Measurements from ENCODE around the gene KNDC1.
"Not testable (repeated sequence)": the region's sequence is repeated elsewhere in the genome, so short reads cannot be mapped to it uniquely, and the experiment has no call there.

The KNDC1 gene

GRCh38 chr10:133217800-133218589 is 58.0 kb downstream of the KNDC1 start:
- Histone ChIP-seq H3K36me3 (ENCODE audit: control insufficient read depth in 1 of 2, insufficient read depth in 2 of 2, low read length in 2 of 2) (no peaks in the 10 kb centered on the region), H3K9me3 (ENCODE audit: control insufficient read depth in 1 of 2, low read length in 2 of 2) (no peaks in the 10 kb centered on the region), H3K4me3 (ENCODE audit: low read depth in 1 of 2, low read length in 2 of 2) (no peak overlapping the region), H3K4me1 (ENCODE audit: control insufficient read depth in 1 of 2, insufficient read depth in 2 of 2, low read length in 2 of 2) (no peaks in the 10 kb centered on the region), H3K27me3 (ENCODE audit: low read depth, low read length) (no peaks in the 10 kb centered on the region), H3K27ac (ENCODE audit: low read length) (no peak overlapping the region)

- Histone ChIP-seq H3K36me3 (ENCODE audit: control insufficient read depth in 1 of 2, insufficient read depth in 2 of 2, low read length in 2 of 2) (no peaks in the 10 kb centered on the region), H3K4me1 (ENCODE audit: control insufficient read depth in 1 of 2, insufficient read depth in 2 of 2, low read length in 2 of 2) (no peaks in the 10 kb centered on the region), H3K9me3 (ENCODE audit: control insufficient read depth in 1 of 2, low read length in 2 of 2) (no peaks in the 10 kb centered on the region), H3K27me3 (ENCODE audit: low read depth, low read length) (no peaks in the 10 kb centered on the region), H3K27ac (ENCODE audit: low read length) (no peak overlapping the region), H3K4me3 (ENCODE audit: low read depth in 1 of 2, low read length in 2 of 2) (no peak overlapping the region)
These were observed 58.9 kb downstream of the KNDC1 start for GRCh38 chr10:133218891-133219290.

GRCh38 chr10:133219782-133220181 is 59.8 kb downstream of the KNDC1 start:
- no peaks in the 10 kb centered on the region for H3K36me3 ChIP-seq (ENCODE audit: control insufficient read depth in 1 of 2, insufficient read depth in 2 of 2, low read length in 2 of 2)
- no peaks in the 10 kb centered on the region for H3K4me1 ChIP-seq (ENCODE audit: control insufficient read depth in 1 of 2, insufficient read depth in 2 of 2, low read length in 2 of 2)
- no peak overlapping the region for H3K4me3 ChIP-seq (ENCODE audit: low read depth in 1 of 2, low read length in 2 of 2)
- no peaks in the 10 kb centered on the region for H3K27me3 ChIP-seq (ENCODE audit: low read depth, low read length)
- H3K9me3 ChIP-seq (ENCODE audit: control insufficient read depth in 1 of 2, low read length in 2 of 2): no peaks in the 10 kb centered on the region
- no peak overlapping the region for H3K27ac ChIP-seq (ENCODE audit: low read length)

GRCh38 chr10:133221331-133221730 is 61.3 kb downstream of the KNDC1 start:
- Histone ChIP-seq H3K9me3 (ENCODE audit: control insufficient read depth in 1 of 2, low read length in 2 of 2) (no peaks in the 10 kb centered on the region), H3K36me3 (ENCODE audit: control insufficient read depth in 1 of 2, insufficient read depth in 2 of 2, low read length in 2 of 2) (no peaks in the 10 kb centered on the region), H3K27ac (ENCODE audit: low read length) (no peak overlapping the region), H3K4me3 (ENCODE audit: low read depth in 1 of 2, low read length in 2 of 2) (no peak overlapping the region), H3K27me3 (ENCODE audit: low read depth, low read length) (no peaks in the 10 kb centered on the region), H3K4me1 (ENCODE audit: control insufficient read depth in 1 of 2, insufficient read depth in 2 of 2, low read length in 2 of 2) (no peaks in the 10 kb centered on the region)

- H3K4me1 ChIP-seq (ENCODE audit: control insufficient read depth in 1 of 2, insufficient read depth in 2 of 2, low read length in 2 of 2); H3K27me3 ChIP-seq (ENCODE audit: low read depth, low read length): not testable (repeated sequence)
These were observed 61.7 kb downstream of the KNDC1 start for GRCh38 chr10:133221756-133222155.

GRCh38 chr10:133224076-133224475 is 64.1 kb downstream of the KNDC1 start:
- Histone ChIP-seq H3K4me1 (ENCODE audit: control insufficient read depth in 1 of 2, insufficient read depth in 2 of 2, low read length in 2 of 2) (no peaks in the 10 kb centered on the region), H3K36me3 (ENCODE audit: control insufficient read depth in 1 of 2, insufficient read depth in 2 of 2, low read length in 2 of 2) (no peaks in the 10 kb centered on the region), H3K4me3 (ENCODE audit: low read depth in 1 of 2, low read length in 2 of 2) (no peak overlapping the region), H3K27ac (ENCODE audit: low read length) (no peak overlapping the region), H3K27me3 (ENCODE audit: low read depth, low read length) (peaks cover 9% of the 10 kb centered on the region), H3K9me3 (ENCODE audit: control insufficient read depth in 1 of 2, low read length in 2 of 2) (no peaks in the 10 kb centered on the region)

More at GRCh38 chr10:133221756-133222155, 61.7 kb downstream of the KNDC1 start:
- H3K4me3 ChIP-seq (ENCODE audit: low read depth in 1 of 2, low read length in 2 of 2); H3K9me3 ChIP-seq (ENCODE audit: control insufficient read depth in 1 of 2, low read length in 2 of 2); H3K27ac ChIP-seq (ENCODE audit: low read length); H3K36me3 ChIP-seq (ENCODE audit: control insufficient read depth in 1 of 2, insufficient read depth in 2 of 2, low read length in 2 of 2): not testable (repeated sequence)

- H3K27ac ChIP-seq (ENCODE audit: low read length): no peak overlapping the region
- peaks cover 15% of the 10 kb centered on the region for H3K27me3 ChIP-seq (ENCODE audit: low read depth, low read length)
- no peak overlapping the region for H3K4me3 ChIP-seq (ENCODE audit: low read depth in 1 of 2, low read length in 2 of 2)
These were observed 64.8 kb downstream of the KNDC1 start for GRCh38 chr10:133224756-133225372.

GRCh38 chr10:133225707-133226191 is 65.7 kb downstream of the KNDC1 start:
- Histone ChIP-seq H3K4me3 (ENCODE audit: low read depth in 1 of 2, low read length in 2 of 2) (no peak overlapping the region), H3K4me1 (ENCODE audit: control insufficient read depth in 1 of 2, insufficient read depth in 2 of 2, low read length in 2 of 2) (peaks cover 0 to 5% of the 10 kb centered on the region in 2 donors), H3K9me3 (ENCODE audit: control insufficient read depth in 1 of 2, low read length in 2 of 2) (no peaks in the 10 kb centered on the region), H3K27ac (ENCODE audit: low read length) (no peak overlapping the region), H3K27me3 (ENCODE audit: low read depth, low read length) (peaks cover 15% of the 10 kb centered on the region), H3K36me3 (ENCODE audit: control insufficient read depth in 1 of 2, insufficient read depth in 2 of 2, low read length in 2 of 2) (no peaks in the 10 kb centered on the region)

More at GRCh38 chr10:133224756-133225372, 64.8 kb downstream of the KNDC1 start:
- Histone ChIP-seq H3K36me3 (ENCODE audit: control insufficient read depth in 1 of 2, insufficient read depth in 2 of 2, low read length in 2 of 2) (no peaks in the 10 kb centered on the region), H3K9me3 (ENCODE audit: control insufficient read depth in 1 of 2, low read length in 2 of 2) (no peaks in the 10 kb centered on the region), H3K4me1 (ENCODE audit: control insufficient read depth in 1 of 2, insufficient read depth in 2 of 2, low read length in 2 of 2) (no peaks in the 10 kb centered on the region)

- Histone ChIP-seq H3K27ac (ENCODE audit: low read length) (no peak overlapping the region), H3K4me1 (ENCODE audit: control insufficient read depth in 1 of 2, insufficient read depth in 2 of 2, low read length in 2 of 2) (peaks cover 0 to 8% of the 10 kb centered on the region in 2 donors), H3K9me3 (ENCODE audit: control insufficient read depth in 1 of 2, low read length in 2 of 2) (no peaks in the 10 kb centered on the region), H3K27me3 (ENCODE audit: low read depth, low read length) (peaks cover 18% of the 10 kb centered on the region), H3K36me3 (ENCODE audit: control insufficient read depth in 1 of 2, insufficient read depth in 2 of 2, low read length in 2 of 2) (no peaks in the 10 kb centered on the region), H3K4me3 (ENCODE audit: low read depth in 1 of 2, low read length in 2 of 2) (no peak overlapping the region)
These were observed 66.3 kb downstream of the KNDC1 start for GRCh38 chr10:133226251-133226808.

- Histone ChIP-seq H3K27me3 (ENCODE audit: low read depth, low read length) (peaks cover 21% of the 10 kb centered on the region), H3K27ac (ENCODE audit: low read length) (no peak overlapping the region), H3K4me3 (ENCODE audit: low read depth in 1 of 2, low read length in 2 of 2) (no peak overlapping the region), H3K36me3 (ENCODE audit: control insufficient read depth in 1 of 2, insufficient read depth in 2 of 2, low read length in 2 of 2) (no peaks in the 10 kb centered on the region), H3K4me1 (ENCODE audit: control insufficient read depth in 1 of 2, insufficient read depth in 2 of 2, low read length in 2 of 2) (peaks cover 0 to 11% of the 10 kb centered on the region in 2 donors), H3K9me3 (ENCODE audit: control insufficient read depth in 1 of 2, low read length in 2 of 2) (no peaks in the 10 kb centered on the region)
These were observed 67.2 kb downstream of the KNDC1 start for GRCh38 chr10:133227256-133227655.

- no peaks in the 10 kb centered on the region for H3K36me3 ChIP-seq (ENCODE audit: control insufficient read depth in 1 of 2, insufficient read depth in 2 of 2, low read length in 2 of 2)
- peaks cover 23% of the 10 kb centered on the region for H3K27me3 ChIP-seq (ENCODE audit: low read depth, low read length)
- H3K9me3 ChIP-seq (ENCODE audit: control insufficient read depth in 1 of 2, low read length in 2 of 2): no peaks in the 10 kb centered on the region
- peaks cover 0 to 11% of the 10 kb centered on the region in 2 donors for H3K4me1 ChIP-seq (ENCODE audit: control insufficient read depth in 1 of 2, insufficient read depth in 2 of 2, low read length in 2 of 2)
- no peak overlapping the region for H3K27ac ChIP-seq (ENCODE audit: low read length)
- H3K4me3 ChIP-seq (ENCODE audit: low read depth in 1 of 2, low read length in 2 of 2): no peak overlapping the region
These were observed 69.4 kb downstream of the KNDC1 start for GRCh38 chr10:133229265-133230043.

Measured in muscle layer of duodenum (tissue), 2 donors.